Heart right ventricle (tissue), 16 donors: ENCODE results near the gene TMEM238. TPM values are rescaled to one million over a fixed set of nuclear protein-coding genes. Genes with fewer than 3 reads are reported as not detected.

Experiments used
- ATAC-seq, 8 donors: fragments of 200-7000 bp; cut with Tn5 transposase; one replicate each; pipeline ENCODE4 v1.9.1; 2020; ENCODE audit warnings: mild to moderate bottlenecking in 8 of 8, moderate library complexity in 8 of 8, moderate number of reproducible peaks in 1 of 8
- DNase-seq, 2 donors: peaks; one replicate each; pipeline ENCODE4 v3.0.0-alpha.2; 2020
- H3K27ac ChIP-seq, 10 donors: fragments of 200-600 bp; sonication (generic) in 2 of 10; one replicate each; pipeline versions ENCODE4 v1.5.0 to v1.8.0; 2020 to 2022; ENCODE audit warnings: mild to moderate bottlenecking in 3 of 10
- H3K27me3 ChIP-seq, 7 donors: fragments of 200-600 bp; one replicate each; pipeline ENCODE4 v1.8.0; 2021 to 2022; ENCODE audit warnings: mild to moderate bottlenecking in 2 of 7
- H3K36me3 ChIP-seq, 9 donors: fragments of 200-600 bp; sonication (generic) in 1 of 9; one replicate each; pipeline versions ENCODE4 v1.5.0 to v1.8.0; 2020 to 2022; ENCODE audit warnings: mild to moderate bottlenecking in 2 of 9
- H3K4me1 ChIP-seq, 9 donors: fragments of 200-600 bp; sonication (generic) in 1 of 9; one replicate each; pipeline versions ENCODE4 v1.5.0 to v1.8.0; 2020 to 2022; ENCODE audit warnings: mild to moderate bottlenecking in 4 of 9
- H3K4me3 ChIP-seq, 10 donors: fragments of 200-600 bp; sonication (generic) in 2 of 10; one replicate each; pipeline versions ENCODE4 v1.5.0 to v1.8.0; 2020 to 2022; ENCODE audit warnings: mild to moderate bottlenecking in 7 of 10, moderate library complexity in 2 of 10
- H3K9me3 ChIP-seq, 11 donors: fragments of 200-600 bp in 10 of 11; sonication (generic) in 2 of 11; one replicate each; pipeline versions ENCODE4 v1.5.0 to v1.8.0; 2013 to 2022; ENCODE audit warnings: mild to moderate bottlenecking in 2 of 11, control low read depth in 1 of 11, moderate library complexity in 1 of 11
- WGBS, 2 donors: extraction: QIAGEN DNeasy Blood & Tissue Kit; methylation state at CpG; one replicate each; pipeline ENCODE4 v1.1.7; 2013; ENCODE audit warnings: inconsistent platforms in 1 of 2; 5-methylcytosine and 5-hydroxymethylcytosine counted together
- intact Hi-C, 10 donors: fragments of 100-400 bp; cut with DNase I; formaldehyde crosslinking; loops; one replicate each; pipeline versions ENCODE4 v1.11.1 to v1.14.2; 2022
- polyA plus RNA-seq, 2 donors: library from polyadenylated mRNA; stranded (reverse); fragments of 200-250 nt; gene quantifications; one replicate each; pipeline ENCODE4 v1.2.3, GENCODE V29; 2013
- total RNA-seq, 10 donors: library from RNA; stranded (reverse); fragmentation: NEBNext Ultra II Directional in 3 of 10; extraction: Animal tissue kit (Norgen Biotek cat#: 25700) in 3 of 10; gene quantifications; one replicate each; pipeline versions ENCODE4 v1.2.1 to v1.2.4, GENCODE V29; 2021 to 2023
- TF ChIP-seq, protein P1 (sequence below), 9 donors: fragments of 200-600 bp; sonication (generic) in 2 of 9; IDR thresholded peaks; one replicate each; pipeline versions ENCODE4 v1.5.0 to v1.8.0; 2021 to 2022; ENCODE audit warnings: antibody characterized with exemption in 9 of 9, mild to moderate bottlenecking in 5 of 9, moderate library complexity in 1 of 9
- donor health status: Arrhythmogenic right ventricular cardiomyopathy.
- donor health status: ischemic (EF 13 %, LVEDD 7.1; RV severe dilation, severe dysfunction).
- donor health status: healthy with polysubstance abuse.
- donor health status: DM: no; HTN: yes; CAD: no.
- donor health status: DM: no; HTN: no; CAD: no.
- donor health status: ischemic (EF 25% LVEDD 6.9; RV normal size, moderate dysfunction).
- donor health status: ischemic (EF 25% LVEDD 5.7; RV mildly dilated, moderate dysfunction).
- donor health status: healthy.
- donor health status: DM: yes; HTN: yes; CAD: no.
- donor health status: Ischemic cardiomyopathy.
- donor health status: ischemic (EF 35%, LVEDD 5.7; RV mildly dilated, moderate dysfunction).
- donor health status: nonischemic (EF 11% LVEDD 7.7; RV severe dilation, severe dysfunction).
- donor health status: DM: yes; HTN: yes; CAD: no.
- donor health status: PGD.
- donor health status: ischemic (EF 29% LVEDD 5.4; RV normal size, mild dysfunction).
- donor health status: nonischemic (EF 23%, LVEDD 6.1; RV moderate dilation, normal function).

TMEM238 gene
- total and polyA plus RNA-seq, 12 donors: 0.06 to 1.3 (median 0.39) TPM; not detected in 3

DNA sequence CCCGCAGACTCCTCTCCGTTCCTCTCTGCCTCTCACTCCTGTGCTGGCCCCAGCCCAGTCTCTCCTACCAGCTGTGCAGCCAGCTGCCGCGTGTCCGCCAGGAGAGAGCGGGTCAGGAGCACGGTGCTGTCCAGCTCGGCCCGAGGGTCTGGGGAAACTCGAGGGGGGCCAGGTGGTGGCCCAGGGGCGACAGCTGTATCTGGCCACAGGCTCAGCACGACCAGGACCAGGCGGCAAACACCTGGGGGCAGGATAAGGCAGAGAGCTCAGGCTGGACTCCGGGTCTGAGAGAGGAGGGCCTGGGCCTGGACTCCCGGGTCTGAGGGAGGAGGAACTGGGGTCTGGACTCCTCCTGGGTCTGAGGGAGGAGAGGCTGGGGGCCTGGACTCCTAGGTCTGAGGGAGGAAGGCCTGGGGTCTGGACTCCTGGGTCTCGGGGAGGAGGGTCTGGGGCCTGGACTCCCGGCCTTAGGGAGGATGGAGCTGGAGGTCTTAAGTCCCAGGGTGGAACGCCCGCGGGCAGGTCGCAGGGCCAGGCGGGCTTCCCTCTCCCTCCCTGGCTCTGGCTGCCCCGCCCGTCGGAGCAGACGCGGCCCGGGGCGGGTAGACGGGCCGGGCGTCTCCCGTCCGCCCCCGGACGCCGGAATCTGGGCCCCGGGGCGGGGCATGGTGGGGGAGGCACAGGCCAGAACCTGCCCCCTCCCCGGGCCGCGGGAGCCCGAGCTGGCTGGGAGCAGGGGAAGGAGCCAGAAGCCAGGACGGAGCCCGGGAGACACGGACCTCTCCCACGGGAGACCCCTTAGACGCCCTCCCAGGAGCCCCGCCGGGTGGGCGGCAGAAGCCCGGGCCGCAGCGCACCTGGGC is 15.2 kb downstream of the TMEM238 start:
- 9% methylated on average over 39 to 54 of the region's 54 CpGs for WGBS, 2 donors
- DNase-seq: no peak
- Histone ChIP-seq H3K9me3 (no peaks in the 10 kb centered on the region), H3K4me3 (peak overlapping the region in 4 of 10 donors; percentile 20 to 30 (median 26)), H3K27me3 (peaks cover 22 to 75% (median 67%) of the 10 kb centered on the region in 7 donors), H3K4me1 (peaks cover 3 to 18% (median 10%) of the 10 kb centered on the region in 9 donors), H3K36me3 (no peaks in the 10 kb centered on the region), H3K27ac (no peak overlapping the region)
- peak in 7 of 8 donors; percentile 46 to 78 (median 57) for ATAC-seq
- TF ChIP-seq, protein P1, sequence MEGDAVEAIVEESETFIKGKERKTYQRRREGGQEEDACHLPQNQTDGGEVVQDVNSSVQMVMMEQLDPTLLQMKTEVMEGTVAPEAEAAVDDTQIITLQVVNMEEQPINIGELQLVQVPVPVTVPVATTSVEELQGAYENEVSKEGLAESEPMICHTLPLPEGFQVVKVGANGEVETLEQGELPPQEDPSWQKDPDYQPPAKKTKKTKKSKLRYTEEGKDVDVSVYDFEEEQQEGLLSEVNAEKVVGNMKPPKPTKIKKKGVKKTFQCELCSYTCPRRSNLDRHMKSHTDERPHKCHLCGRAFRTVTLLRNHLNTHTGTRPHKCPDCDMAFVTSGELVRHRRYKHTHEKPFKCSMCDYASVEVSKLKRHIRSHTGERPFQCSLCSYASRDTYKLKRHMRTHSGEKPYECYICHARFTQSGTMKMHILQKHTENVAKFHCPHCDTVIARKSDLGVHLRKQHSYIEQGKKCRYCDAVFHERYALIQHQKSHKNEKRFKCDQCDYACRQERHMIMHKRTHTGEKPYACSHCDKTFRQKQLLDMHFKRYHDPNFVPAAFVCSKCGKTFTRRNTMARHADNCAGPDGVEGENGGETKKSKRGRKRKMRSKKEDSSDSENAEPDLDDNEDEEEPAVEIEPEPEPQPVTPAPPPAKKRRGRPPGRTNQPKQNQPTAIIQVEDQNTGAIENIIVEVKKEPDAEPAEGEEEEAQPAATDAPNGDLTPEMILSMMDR (IDR thresholded peaks at IDR 0.05): no peak
- intact Hi-C loops: no loop called here

DNA sequence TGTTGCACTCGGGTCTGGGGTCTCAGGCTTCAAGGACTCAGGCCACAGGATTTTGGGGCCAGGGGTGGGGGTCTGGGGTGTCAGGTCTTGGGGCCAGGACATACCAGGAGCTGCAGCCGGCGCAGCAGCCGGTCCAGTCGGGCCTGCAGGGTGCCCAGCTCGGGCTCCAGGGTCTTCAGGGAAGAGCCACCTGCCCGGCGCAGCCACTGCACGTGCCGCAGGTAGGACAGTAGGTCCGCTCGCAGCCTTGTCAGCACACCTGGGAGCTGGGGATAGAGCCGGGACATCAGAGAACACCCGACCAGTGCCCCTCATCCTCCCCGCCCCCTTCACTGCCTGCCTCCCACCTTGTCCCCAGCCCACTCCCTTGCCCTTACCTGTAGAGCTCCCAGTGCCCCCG is 16.0 kb downstream of the TMEM238 start:
- intact Hi-C loops: no loop called here
- TF ChIP-seq, protein P1 (IDR thresholded peaks at IDR 0.05): no peak

DNA sequence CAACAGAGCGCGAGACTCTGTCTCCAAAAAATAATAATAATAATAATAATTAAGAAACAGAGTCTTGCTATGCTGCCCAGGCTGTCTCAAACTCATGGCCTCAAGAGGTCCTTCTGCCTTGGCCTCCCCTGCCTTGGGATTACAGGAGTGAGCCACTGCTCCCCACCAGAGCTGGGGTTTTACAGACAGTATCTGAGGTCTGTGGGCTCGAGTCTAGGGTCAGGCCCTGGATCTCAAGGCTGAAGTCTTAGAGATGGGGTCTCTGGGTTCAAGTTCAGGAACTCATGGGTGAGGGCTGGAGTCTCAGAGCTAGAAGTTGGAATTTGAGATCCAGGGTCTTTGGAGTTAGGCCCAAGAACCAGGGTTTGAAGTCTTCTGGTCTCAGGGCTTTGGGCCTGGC is 17.3 kb downstream of the TMEM238 start:
- H3K27ac ChIP-seq: no peak overlapping the region
- intact Hi-C loops: no loop called here
- no peaks in the 10 kb centered on the region for H3K9me3 ChIP-seq
- ATAC-seq: no peak
- H3K36me3 ChIP-seq: no peaks in the 10 kb centered on the region
- H3K4me3 ChIP-seq: no peak overlapping the region
- DNase-seq: no peak
- H3K27me3 ChIP-seq: peaks cover 22 to 65% (median 50%) of the 10 kb centered on the region in 7 donors
- H3K4me1 ChIP-seq: peaks cover 3 to 17% (median 8%) of the 10 kb centered on the region in 9 donors
- TF ChIP-seq, protein P1 (IDR thresholded peaks at IDR 0.05): no peak
- WGBS, 2 donors: 79 to 81% methylated on average over 3 of the region's 3 CpGs

More for the DNA sequence above, 16.0 kb downstream of the TMEM238 start:
- WGBS, 2 donors: 81 to 88% methylated on average over 16 of the region's 16 CpGs
- Histone ChIP-seq H3K27me3 (peaks cover 22 to 70% (median 62%) of the 10 kb centered on the region in 7 donors), H3K4me3 (no peak overlapping the region), H3K36me3 (no peaks in the 10 kb centered on the region), H3K9me3 (no peaks in the 10 kb centered on the region), H3K27ac (no peak overlapping the region), H3K4me1 (peaks cover 3 to 17% (median 8%) of the 10 kb centered on the region in 9 donors)
- no peak for DNase-seq
- ATAC-seq: no peak

DNA sequence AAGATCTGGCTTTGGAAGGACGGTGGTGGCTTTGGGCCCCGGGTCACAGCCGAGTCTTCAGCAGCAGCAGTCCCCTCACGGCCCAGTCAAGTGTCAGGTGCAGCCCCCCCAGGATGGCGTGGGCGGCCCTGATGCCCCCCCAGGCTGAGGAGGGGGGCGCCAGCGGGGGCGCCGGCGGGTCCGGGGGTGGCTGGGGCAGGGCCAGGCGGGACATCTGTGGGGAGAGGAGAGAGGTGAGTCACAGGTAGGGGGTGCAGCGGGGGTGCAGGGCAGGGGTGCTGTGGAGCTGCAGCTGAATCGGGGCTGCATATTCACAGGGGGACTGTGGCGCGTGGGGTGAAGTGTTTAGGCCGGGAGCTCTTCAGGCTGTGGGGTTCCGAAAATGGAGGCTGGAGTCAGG is 18.1 kb downstream of the TMEM238 start:
- ATAC-seq: no peak
- Histone ChIP-seq H3K4me1 (peaks cover 3 to 17% (median 8%) of the 10 kb centered on the region in 9 donors), H3K27ac (no peak overlapping the region), H3K27me3 (peaks cover 22 to 61% (median 42%) of the 10 kb centered on the region in 7 donors), H3K36me3 (no peaks in the 10 kb centered on the region), H3K4me3 (no peak overlapping the region), H3K9me3 (no peaks in the 10 kb centered on the region)
- DNase-seq: no peak
- 71 to 73% methylated on average over 19 of the region's 19 CpGs for WGBS, 2 donors
- intact Hi-C loops: no loop called here
- TF ChIP-seq, protein P1 (IDR thresholded peaks at IDR 0.05): no peak
